Neutrophil (primary cell): ENCODE results near the gene CR1.
"Not testable (repeated sequence)": the region's sequence is repeated elsewhere in the genome, so short reads cannot be mapped to it uniquely, and the experiment has no call there.

Source experiments
- H3K27ac ChIP-seq: fragments of 200-600 bp; sonication (generic); 2 replicates; pipeline ENCODE4 v1.5.1; 2016; ENCODE audit warnings: mild to moderate bottlenecking, moderate library complexity
- H3K27me3 ChIP-seq: fragments of 200-600 bp; sonication (generic); 2 replicates; pipeline ENCODE4 v1.6.0; 2016; ENCODE audit warnings: mild to moderate bottlenecking
- H3K36me3 ChIP-seq: fragments of 200-600 bp; sonication (generic); 2 replicates; pipeline ENCODE4 v1.5.1; 2017
- H3K4me1 ChIP-seq, 2 experiments: fragments of 200-600 bp in 1 of 2; sonication (generic) in 1 of 2; 1 replicate in 1 of 2; 2 replicates in 1 of 2; pipeline versions ENCODE4 v1.5.1 to v1.6.1; 2013 to 2016; ENCODE audit warnings: low read depth in 1 of 2, low read length in 1 of 2, mild to moderate bottlenecking in 1 of 2, moderate library complexity in 1 of 2; ENCODE audit not compliant: control insufficient read depth in 1 of 2, insufficient read depth in 1 of 2
- H3K4me3 ChIP-seq, 2 experiments: fragments of 200-600 bp in 1 of 2; sonication (generic) in 1 of 2; 1 replicate in 1 of 2; 2 replicates in 1 of 2; pipeline ENCODE4 v1.5.1; 2013 to 2016; ENCODE audit warnings: low read depth in 1 of 2, low read length in 1 of 2, mild to moderate bottlenecking in 1 of 2, moderate library complexity in 1 of 2
- H3K9me3 ChIP-seq: fragments of 200-600 bp; sonication (generic); 2 replicates; pipeline ENCODE4 v1.5.1; 2016
- TF ChIP-seq, protein P1 (sequence below): fragments of 200-600 bp; sonication (generic); IDR thresholded peaks from 2 replicates; pipeline ENCODE4 v1.5.1; 2016; ENCODE audit warnings: antibody characterized with exemption

Gene CR1

DNA sequence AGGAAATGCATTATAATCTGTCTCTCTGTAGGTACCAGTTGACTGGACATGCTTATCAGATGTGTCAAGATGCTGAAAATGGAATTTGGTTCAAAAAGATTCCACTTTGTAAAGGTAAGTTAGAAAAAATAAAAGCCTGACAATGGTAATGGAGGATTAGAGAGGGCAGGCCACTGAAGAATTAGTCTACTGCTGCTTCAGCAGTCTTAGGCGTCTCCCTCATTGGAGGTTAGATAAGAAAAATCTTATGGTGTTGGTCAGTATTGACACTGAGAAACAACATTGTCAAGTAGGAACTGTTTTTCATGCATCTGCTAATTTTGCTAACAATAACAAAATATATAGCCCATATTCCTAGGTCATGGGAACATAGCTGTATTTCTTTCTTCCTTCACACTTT, 21.7 kb upstream of the CR1 start:
- H3K4me3 ChIP-seq: no peak overlapping the region
- no peaks in the 10 kb centered on the region for H3K36me3 ChIP-seq
- TF ChIP-seq, protein P1, sequence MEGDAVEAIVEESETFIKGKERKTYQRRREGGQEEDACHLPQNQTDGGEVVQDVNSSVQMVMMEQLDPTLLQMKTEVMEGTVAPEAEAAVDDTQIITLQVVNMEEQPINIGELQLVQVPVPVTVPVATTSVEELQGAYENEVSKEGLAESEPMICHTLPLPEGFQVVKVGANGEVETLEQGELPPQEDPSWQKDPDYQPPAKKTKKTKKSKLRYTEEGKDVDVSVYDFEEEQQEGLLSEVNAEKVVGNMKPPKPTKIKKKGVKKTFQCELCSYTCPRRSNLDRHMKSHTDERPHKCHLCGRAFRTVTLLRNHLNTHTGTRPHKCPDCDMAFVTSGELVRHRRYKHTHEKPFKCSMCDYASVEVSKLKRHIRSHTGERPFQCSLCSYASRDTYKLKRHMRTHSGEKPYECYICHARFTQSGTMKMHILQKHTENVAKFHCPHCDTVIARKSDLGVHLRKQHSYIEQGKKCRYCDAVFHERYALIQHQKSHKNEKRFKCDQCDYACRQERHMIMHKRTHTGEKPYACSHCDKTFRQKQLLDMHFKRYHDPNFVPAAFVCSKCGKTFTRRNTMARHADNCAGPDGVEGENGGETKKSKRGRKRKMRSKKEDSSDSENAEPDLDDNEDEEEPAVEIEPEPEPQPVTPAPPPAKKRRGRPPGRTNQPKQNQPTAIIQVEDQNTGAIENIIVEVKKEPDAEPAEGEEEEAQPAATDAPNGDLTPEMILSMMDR: no peak
- no peaks in the 10 kb centered on the region for H3K9me3 ChIP-seq
- H3K4me1 ChIP-seq: no peaks in the 10 kb centered on the region
- H3K27me3 ChIP-seq: peaks cover 5% of the 10 kb centered on the region
- H3K27ac ChIP-seq: no peak overlapping the region

- Histone ChIP-seq H3K9me3 (no peaks in the 10 kb centered on the region), H3K4me1 (no peaks in the 10 kb centered on the region), H3K4me3 (no peak overlapping the region), H3K27me3 (no peaks in the 10 kb centered on the region), H3K36me3 (no peaks in the 10 kb centered on the region), H3K27ac (no peak overlapping the region)
- TF ChIP-seq, protein P1: no peak
Observed at GRCh38 chr1:207486198-207486597, 9.8 kb upstream of the CR1 start.

GRCh38 chr1:207487636-207488035, 8.3 kb upstream of the CR1 start:
- no peaks in the 10 kb centered on the region for H3K27me3 ChIP-seq
- H3K9me3 ChIP-seq: no peaks in the 10 kb centered on the region
- H3K4me1 ChIP-seq: no peaks in the 10 kb centered on the region
- TF ChIP-seq, protein P1: no peak
- no peaks in the 10 kb centered on the region for H3K36me3 ChIP-seq
- no peak overlapping the region for H3K27ac ChIP-seq
- H3K4me3 ChIP-seq: no peak overlapping the region

- no peak overlapping the region for H3K27ac ChIP-seq
- H3K4me3 ChIP-seq: no peak overlapping the region
- H3K4me1 ChIP-seq: peaks cover 30 to 32% of the 10 kb centered on the region in 2 experiments
- TF ChIP-seq, protein P1: no peak
- no peaks in the 10 kb centered on the region for H3K9me3 ChIP-seq
- no peaks in the 10 kb centered on the region for H3K36me3 ChIP-seq
- no peaks in the 10 kb centered on the region for H3K27me3 ChIP-seq
Observed at GRCh38 chr1:207493212-207493611, 2.7 kb upstream of the CR1 start.

- H3K9me3 ChIP-seq: no peaks in the 10 kb centered on the region
- TF ChIP-seq, protein P1: no peak
- H3K36me3 ChIP-seq: no peaks in the 10 kb centered on the region
- H3K4me3 ChIP-seq: no peak overlapping the region
- H3K27ac ChIP-seq: no peak overlapping the region
- no peaks in the 10 kb centered on the region for H3K27me3 ChIP-seq
- peaks cover 39 to 42% of the 10 kb centered on the region in 2 experiments for H3K4me1 ChIP-seq
Observed at GRCh38 chr1:207494171-207494570, 1.8 kb upstream of the CR1 start.

- H3K27me3 ChIP-seq, H3K36me3 ChIP-seq, H3K9me3 ChIP-seq: not testable (repeated sequence)
- H3K4me3 ChIP-seq: peak overlapping the region; percentile 80 to 88
- H3K4me1 ChIP-seq: peaks cover 47 to 53% of the 10 kb centered on the region in 2 experiments
- peak overlapping the region; percentile 96 for H3K27ac ChIP-seq
Observed at GRCh38 chr1:207495281-207495680, 676 bp upstream of the CR1 start.
